ENCODE results near the gene IGF2BP1. TPM values are rescaled to one million over a fixed set of nuclear protein-coding genes. Genes with fewer than 3 reads are reported as not detected.

The IGF2BP1 gene
- 0.45 and 1.4 TPM in 2 replicates for total RNA-seq

DNA sequence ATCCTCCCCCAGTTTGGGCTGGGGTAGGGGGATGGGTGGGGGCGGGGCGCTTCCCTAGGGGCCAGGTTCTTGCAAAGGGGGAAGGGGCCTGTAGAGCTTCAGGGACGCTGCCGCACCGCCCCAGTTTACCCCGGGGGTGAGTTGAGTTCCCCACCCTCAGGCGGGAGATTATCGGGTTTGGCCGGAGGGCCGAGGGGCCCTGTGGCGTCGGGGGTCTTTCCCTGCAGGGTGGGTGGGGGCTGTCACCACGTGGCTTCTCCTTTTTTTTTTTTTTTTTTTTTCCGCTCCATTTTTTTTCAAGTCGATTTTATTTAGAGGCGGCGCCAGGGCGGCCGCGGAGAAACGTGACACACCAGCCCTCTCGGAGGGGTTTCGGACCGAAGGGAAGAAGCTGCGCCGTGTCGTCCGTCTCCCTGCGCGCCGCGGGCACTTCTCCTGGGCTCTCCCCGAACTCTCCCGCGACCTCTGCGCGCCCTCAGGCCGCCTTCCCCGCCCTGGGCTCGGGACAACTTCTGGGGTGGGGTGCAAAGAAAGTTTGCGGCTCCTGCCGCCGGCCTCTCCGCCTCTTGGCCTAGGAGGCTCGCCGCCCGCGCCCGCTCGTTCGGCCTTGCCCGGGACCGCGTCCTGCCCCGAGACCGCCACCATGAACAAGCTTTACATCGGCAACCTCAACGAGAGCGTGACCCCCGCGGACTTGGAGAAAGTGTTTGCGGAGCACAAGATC is at the start of gene IGF2BP1:
Gene IGF2BP1, plus strand, starts transcription at position 283 of the 724 bp plus-strand sequence. Its CDS starts 361 bp downstream, at position 644.
- DNase-seq (ENCODE audit: low read depth): no peak

DNA sequence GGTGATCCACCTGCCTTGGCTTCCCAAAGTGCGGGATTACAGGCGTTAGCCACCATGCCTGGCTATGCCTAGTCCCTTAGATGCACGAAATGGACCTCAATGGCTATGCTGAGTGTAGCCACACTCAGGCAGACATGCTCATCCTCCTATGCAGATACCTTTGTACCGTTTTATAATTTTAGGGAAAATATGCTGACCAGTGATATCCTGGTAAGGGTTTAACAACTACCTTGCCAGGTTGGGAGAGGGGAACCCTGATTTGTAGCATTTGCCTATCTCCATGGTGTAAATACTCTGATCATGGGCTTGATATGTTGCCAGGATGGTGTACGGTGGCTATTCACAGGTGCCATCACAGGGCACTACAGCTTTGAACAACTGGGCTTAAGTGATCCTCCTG is 45.6 kb upstream of the IGF2BP1 start:
- no peak for DNase-seq (ENCODE audit: low read depth)

DNA sequence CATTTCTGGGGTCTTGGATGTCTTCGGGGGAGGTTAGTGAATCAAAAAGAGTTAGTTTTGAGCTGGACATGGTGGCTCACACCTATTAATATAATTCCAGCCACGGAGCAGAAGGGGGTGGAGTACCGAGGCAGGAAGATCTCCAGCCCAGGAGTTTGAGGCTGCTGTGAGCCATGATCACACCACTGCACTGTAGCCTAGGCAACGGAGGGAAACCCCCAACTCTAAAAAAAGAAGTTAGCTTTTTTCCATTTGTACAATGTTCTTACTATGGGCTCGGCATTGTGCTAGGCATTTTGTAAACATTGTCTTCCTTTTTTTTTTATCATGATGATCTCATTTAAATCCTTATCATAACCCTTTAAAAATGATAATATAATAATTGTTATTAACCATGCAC is 44.3 kb upstream of the IGF2BP1 start:
- no peak for DNase-seq (ENCODE audit: low read depth)

DNA sequence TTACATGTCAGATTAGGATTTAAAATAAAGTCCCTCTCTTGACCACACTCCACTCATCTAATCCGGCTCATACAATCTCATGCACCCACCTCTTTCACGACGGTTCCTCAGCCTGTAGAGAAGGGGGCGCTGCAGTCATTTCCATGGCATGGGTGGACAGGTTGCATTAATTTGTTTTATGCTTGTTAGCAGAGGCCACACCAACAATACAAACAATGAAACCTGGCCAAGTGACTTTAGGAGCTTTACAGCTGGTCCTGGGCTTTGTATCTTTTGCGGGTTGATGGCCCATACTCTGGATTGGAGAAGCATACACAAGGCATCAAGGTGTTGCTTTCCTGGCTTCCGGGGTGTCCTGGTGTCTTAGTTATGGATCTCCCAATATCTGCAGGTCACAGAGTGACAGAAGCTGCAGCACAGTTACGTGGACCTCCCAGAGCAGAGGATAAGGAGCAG is 42.9 kb upstream of the IGF2BP1 start:
- DNase-seq (ENCODE audit: low read depth): peak; percentile 54

DNA sequence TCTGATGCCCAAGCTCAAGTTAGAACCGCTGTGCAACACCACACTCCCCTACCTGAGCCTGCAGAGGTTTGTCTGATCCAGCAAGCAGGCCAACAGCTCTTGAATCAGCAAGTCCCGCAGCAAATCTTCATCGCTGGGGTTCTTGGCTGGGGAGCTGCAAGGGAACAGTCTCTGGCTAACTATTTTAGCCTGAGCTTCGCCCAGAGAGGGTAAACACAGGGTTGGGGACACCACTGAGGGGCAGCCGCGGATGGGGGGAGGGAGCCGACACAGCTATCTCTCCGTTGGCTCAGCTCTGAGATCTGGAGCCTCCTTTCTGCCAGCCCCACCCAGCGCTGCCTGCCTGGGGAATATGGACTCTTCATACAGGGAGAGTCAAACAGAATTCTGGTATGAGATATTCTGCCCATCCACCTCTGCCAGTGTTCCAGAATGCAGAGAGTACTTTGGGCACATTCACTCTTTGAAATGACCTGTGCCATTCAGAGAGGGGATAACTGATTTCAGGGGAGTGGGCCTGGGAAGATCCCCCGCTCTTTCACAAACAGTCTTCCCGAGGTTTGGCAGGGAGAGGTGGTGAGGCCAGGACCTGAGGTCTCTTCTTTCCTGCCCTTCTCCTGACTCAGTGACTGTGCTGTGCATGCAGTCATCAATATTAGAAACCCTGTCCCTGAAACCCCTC is 36.2 kb upstream of the IGF2BP1 start:
- DNase-seq (ENCODE audit: low read depth): no peak

DNA sequence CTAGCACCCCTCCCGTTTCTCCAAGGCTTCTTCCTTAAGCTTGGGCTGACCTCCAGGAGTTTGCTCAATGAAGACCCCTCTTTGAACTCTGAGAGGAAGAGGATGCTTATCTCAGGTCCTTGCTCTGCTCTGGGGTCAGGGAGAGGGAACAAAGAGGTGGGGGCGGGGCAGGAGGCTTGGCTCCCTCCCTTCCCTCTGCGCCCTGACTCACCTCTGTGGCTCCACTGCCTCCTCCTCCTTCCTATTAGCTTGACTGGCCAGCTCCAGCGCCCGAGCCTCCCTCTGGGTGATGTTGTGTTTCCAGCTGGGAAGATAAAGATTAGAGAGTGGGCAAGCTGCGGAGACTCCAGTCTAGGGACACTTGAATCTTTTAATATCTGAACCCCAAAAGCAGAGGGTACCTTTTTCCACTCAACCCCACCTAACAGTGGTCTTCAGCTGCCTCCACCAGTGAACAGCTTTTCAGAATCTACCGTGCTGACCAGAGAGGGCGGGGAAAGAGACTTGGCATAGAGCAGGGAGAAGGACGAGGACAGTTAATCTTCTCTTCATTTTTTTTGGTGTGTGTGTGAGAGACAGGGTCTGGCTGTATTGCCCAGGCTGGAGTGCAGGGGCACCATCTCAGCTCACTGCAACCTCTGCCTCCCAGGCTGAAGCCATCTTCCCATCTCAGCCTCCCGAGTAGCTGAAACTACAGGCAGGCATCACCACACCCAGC is 35.5 kb upstream of the IGF2BP1 start:
- peak; percentile 39 for DNase-seq (ENCODE audit: low read depth)

DNA sequence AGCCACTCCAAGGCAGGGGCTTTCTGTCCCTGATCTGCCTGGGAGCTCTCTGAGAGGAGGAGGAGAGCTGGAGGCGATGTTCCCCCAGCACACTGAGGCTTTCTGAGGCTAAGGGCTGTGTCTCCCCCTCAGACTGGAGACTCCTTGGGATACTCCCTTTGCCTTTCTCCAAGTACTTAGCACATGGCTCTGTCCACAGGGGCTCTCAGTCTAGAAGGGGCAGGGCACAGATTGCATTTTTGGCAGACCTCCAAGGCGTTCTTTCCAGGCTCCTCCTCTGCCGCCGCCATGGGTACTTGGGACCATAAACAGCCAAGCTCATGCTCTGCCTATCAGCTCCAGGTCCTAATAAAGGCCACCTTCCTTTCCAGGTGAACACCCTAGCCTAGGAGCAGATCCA is 27.0 kb upstream of the IGF2BP1 start:
- no peak for DNase-seq (ENCODE audit: low read depth)

DNA sequence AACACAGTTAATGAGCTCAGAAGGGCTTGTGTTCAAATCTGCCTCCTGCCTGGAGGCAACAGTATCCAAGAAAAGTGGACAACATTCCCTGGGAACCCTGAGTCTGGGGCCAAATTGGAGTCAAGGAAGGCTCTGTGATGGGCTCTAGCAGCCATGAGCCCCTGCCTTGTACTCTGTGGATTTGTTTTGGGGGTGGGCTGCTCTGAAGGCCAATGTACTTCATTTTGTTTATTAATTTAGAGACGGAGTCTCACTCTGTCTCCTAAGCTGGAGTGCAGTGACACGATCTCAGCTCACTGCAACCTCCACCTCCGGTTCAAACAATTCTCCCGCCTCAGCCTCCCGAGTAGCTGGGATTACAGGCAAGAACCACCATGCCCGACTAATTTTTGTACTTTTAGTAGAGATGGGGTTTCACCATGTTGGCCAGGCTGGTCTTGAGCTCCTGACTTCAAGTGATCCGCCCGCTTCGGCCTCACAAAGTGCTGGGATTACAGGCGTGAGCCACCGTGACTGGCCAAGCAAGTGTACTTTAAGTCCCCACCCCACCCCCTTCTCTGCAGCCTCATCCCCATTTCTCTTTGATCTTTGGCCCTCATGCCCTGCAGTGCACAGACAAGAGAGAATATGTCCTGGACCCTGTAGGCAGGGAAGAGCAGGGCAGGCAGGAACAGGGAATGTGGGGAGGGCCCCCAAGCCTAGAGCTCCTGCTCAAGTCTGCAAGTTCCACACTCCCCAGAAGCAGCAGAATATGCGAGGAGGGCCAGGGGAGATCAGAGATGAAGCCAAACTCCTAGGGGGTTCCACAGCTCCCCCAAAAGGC is 26.1 kb upstream of the IGF2BP1 start:
- DNase-seq (ENCODE audit: low read depth): no peak

DNA sequence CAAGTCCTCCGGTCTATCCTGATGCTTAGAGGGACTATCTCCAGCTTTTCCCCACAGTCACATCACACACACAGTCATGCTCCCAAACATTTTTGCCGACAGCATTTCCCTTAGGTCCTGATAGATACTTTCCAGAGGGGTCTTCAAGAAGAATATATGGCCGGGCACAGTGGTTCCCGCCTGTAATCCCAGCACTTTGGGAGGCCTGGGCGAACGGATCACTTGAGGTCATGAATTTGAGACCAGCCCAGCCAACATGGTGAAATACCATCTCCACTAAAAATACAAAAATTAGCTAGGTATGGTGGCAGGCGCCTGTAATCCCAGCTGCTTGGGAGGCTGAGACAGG is 24.5 kb upstream of the IGF2BP1 start:
- no peak for DNase-seq (ENCODE audit: low read depth)

DNA sequence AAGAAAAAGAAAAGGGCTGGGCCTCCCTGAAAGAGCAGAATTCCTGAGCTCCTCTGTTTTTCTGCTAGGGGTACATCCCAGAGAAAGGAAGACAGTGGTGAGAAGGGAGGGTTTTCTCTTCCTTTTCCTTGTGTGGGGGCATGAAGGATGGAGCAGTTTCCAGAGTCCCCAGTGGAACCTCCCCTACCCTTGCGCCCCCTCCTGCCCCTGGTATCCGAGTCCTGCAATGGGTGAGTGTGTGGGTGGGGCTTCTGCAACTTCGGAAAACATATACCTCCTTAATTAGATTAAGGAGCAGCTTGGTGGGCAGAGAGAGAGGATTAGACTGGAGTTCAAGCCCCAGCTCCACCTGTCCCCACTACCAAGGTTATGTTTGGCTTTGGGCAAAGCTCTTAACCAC is 23.4 kb upstream of the IGF2BP1 start:
- no peak for DNase-seq (ENCODE audit: low read depth)

DNA sequence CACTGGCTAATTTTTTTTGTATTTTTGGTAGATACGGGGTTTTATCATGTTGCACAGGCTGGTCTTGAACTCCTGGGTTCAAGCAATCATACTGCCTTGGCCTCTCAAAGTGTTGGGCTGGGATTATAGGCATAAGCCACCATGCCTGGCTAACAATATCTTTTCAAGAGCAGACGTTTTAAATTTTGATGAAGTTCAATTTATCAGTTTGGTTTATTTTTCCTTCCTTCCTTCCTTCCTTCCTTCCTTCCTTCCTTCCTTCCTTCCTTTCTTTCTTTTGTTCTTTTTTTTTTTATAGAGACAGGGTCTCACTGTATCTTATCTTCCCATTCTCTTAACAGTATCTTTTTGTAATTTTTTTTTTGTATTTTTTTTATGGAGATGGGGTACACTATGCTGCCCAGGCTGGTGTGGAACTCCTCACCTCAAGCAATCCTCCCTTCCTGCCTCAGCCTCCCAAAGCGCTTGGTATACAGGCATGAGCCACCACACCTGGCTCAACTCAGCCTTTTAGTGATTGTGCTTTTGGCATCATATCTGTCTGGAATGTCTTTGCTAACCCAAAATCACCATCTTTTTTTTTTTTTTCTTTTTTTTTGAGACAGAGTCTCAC is 15.2 kb upstream of the IGF2BP1 start:
- DNase-seq (ENCODE audit: low read depth): no peak

DNA sequence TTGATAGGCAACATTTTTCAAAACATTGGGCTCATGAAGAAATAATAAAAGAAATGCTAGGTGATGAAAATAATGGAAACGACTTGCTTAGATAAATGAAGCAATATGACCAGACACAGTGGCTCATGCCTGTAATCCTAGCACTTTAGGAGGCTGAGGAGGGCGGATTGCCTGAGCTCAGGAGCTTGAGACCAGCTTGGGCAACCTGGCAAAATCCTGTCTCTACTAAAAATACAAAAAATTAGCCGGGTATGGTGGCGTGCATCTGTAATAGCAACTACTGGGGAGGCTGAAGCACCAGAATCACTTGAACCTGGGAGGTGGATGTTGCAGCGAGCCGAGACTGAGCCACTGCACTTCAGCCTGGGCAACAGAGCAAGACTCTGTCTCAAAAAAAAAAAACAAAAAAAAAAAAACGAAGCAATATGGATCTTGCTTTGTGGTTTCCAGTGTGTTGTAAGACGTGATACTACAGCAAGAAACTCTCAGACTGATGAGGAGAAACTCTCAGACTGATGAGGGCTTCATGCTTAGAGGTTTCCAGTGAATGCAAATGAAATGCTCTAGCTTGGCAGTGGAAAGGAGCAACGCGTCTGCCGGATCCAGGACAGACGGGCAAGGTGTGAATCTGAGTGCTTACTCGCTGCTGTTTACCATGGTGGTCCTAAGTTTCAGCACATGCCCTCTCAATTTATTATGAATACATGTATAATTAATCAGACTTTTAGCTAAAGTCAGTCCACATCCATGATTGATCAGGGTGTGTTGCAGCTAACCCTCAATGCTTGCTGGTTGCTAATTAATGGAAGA is 11.5 kb upstream of the IGF2BP1 start:
- no peak for DNase-seq (ENCODE audit: low read depth)

DNA sequence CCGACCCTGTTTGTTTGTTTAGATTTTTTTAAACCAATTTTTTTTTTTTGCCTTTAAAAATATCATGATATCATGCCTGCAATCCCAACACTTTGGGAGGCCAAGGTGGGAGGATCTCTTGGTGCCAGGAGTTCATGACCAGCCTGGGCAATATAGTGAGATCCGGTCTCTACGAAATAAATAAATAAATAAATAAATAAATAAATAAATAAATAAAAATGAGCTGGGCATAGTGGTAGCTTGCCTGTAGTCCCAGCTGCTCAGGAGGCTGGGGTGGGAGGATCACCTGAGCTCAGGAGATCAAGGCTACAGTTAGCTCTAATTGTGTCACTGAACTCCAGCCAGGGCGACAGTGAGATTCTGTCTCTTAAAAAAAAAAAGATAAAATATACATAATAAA is 8.1 kb upstream of the IGF2BP1 start:
- no peak for DNase-seq (ENCODE audit: low read depth)

DNA sequence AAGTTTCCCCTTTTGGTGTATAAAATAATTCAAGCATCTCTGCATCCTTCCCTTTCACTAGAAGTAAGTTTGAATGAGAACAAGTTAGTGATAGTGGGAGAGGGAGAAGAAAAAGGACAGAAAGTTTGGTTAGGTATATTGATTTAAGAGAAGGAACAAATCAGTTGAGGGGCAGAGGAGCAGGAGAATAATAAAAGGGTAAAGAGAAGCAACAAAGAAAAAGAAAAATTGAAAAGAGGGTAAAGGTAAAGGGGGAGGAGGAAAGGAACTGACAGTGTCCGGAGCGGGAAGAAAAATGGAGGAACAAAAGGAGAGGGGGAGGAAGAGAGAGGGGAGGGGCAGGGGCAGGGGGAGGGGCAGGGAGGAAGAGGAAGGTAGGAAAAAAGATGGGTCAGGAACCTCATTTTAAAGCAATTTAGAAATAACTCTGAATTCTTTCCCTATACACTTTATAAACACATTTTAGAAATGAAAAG is 6.3 kb upstream of the IGF2BP1 start:
- no peak for DNase-seq (ENCODE audit: low read depth)

DNA sequence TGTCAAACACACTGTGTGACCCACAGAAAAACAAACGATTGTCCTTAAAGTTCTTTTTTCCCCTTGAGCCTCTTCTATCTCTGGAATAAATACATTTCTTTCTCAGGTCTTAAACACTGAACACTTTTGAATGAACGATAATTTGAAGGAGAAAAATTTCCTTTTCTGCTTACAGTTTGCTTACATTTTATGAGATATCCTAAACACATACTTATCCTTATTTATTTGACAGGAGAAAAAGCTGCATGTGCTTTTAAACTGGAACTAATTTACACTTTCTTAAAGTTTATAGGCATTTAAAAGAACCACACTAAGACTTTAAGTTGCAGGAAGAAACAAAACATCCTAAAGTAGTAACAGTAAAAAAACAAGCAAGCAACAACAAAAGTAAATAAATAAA is 4.7 kb upstream of the IGF2BP1 start:
- no peak for DNase-seq (ENCODE audit: low read depth)

DNA sequence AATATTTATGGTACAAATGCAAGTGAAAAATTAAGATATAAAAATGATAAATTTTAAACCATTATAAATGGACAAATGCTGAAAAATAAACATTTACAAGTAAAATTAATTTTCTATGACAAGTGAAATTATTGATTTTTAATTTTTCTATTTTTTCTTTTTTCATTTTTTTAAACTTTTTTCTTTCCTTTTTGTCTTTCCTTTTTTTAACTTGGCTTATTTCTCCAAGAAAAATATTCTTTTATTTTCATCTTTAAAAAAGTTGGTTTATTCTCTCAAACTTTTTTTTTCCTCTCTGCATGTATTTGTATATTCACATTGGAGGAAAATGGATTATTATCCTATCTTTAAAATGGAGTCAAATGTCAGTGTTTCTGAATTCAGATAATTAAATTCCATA is 3.9 kb upstream of the IGF2BP1 start:
- no peak for DNase-seq (ENCODE audit: low read depth)

DNA sequence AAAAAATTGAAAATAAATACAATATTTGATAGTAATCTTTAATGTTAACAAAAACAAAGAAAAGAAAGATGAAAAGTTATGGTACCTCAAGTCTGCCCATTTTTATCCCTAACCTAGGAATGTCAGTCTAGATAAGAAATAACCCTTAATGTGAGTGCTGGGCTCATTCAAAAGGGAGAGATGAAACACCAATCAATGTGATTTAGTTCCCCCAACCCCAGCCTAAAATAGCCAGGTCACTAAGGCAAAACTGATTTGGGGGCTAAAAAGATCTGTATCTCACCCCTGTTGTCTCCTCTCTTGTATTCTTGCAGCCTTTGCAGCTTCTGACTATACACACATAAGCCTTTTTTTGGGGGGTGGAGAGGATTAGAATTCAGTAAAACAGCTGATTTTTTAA is 3.2 kb upstream of the IGF2BP1 start:
- DNase-seq (ENCODE audit: low read depth): no peak

DNA sequence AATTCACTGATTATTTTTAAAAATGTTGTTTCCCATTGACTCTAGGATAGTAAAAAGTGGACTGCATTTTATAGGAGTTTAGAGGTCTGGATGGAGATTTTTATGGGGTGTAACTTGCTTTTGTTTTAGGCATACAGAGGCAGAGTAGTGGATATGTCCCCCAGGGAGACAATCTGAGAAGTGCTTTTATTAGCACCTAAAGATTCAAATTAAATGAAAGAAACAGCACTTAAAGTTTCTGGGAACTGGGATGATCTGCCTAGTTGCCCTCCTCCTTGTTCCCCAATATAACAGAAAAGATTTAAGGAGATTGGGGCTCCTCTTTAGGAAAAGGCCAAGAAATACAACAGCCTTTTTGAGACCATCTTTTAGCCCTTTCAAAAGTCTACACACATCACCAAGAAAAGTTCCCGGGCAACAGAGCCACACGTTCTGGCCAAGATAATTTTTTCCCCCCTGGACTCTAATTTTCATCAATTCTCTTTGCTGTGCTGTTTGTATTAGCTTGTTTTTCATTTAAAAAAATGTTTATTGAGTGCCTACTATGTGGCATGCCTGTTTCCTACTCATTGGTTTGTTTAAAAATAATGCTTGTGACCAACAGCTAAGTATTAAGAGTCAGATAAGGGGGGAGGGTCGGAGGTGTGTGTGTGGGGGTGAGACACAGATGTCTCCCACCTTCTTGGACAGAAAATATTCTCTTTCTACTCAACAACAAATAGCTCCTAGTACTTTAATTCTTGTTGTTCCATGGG is 2.5 kb upstream of the IGF2BP1 start:
- DNase-seq (ENCODE audit: low read depth): no peak

DNA sequence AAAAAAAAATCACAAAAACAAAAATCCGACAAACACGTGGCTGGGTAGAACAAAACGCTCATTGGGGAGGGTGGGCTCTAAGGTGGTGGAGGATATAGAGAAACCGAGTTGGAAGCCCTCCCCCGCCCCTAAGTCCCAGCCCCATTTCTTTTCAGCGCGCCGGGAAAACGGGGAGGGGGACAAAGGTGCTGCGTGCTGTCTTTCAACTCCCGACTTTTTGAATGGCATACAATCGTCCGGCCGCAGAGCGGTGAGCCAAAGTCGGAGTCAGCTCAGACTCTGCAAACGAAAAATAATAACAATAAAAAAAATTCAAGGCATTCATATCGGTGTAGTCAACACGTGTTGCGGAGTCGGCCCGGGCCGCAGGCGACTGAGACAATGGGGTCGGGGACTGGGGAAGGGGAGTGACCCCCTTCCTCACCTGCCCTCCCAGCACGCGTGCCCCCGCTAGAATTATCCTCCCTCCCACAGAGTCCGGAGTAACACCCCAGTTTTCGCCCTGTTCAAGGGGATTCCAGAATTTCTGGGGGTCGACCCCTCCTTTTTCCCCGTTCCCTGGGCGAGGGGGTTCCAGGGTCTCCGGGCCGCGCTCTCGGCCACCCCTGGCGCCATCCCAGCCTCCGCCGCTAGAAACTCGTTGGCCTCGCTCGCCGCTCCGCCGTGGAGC is 1.7 kb upstream of the IGF2BP1 start:
- no peak for DNase-seq (ENCODE audit: low read depth)
